Measurements from ENCODE around the gene CLEC4M.
"Not testable (repeated sequence)": the region's sequence is repeated elsewhere in the genome, so short reads cannot be mapped to it uniquely, and the experiment has no call there.

Gene CLEC4M

DNA sequence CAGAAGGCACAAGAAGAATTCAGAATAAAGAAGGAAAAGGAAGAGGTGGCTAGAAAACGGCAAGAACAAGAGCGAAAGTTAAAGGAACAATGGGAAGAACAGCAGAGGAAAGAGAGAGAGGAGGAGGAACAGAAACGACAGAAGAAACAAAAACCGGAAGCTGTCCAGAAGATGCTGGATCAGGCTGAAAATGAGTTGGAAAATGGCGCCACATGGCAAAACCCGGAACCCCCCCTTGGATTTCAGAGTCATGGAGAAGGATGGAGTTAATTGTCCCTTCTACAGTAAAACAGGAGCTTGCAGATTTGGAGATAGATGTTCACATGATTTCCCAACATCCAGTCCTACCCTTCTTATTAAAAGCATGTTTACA is 22.4 kb upstream of the CLEC4M start:
- no peak for DNase-seq (ENCODE audit: low read depth)

DNA sequence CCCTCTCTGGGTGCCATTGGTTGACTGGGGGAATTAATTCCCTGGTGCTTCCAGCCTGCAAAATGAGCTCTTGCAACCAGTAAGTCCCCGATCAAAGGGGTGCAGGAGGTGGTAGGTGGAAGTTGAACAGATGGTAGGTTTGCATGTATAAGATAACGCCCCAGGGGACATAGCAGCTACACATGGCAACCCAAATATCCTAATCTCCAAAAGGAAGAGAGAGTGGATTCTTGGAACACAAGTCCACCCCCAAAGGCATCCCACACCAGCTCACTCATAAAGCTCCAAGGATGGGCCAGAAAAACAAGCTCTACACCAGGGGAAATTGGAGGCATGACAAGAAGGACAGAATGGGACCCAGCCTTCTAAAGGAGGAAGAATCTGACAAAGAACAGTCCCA is 20.5 kb upstream of the CLEC4M start:
- no peak for DNase-seq (ENCODE audit: low read depth)

DNA sequence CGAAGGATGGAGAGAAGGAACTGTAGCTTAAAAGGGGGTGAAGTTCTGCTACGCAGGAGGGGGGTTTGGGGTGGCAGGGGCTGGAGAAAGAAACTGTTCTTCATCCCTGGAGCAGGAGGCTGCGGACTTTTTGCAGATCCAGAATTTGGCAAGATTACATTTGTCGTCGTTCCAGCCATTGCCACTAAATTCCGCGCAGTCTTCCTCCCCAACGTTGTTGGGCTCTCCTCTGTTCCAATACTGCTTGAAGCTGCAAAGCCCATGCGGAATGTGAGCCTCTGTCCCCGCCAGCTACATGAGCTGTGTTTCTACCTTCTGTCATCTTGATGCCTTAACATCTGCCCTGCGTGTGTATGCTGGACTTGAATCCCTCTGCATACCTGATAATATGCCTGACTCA is 20.1 kb upstream of the CLEC4M start:
- no peak for DNase-seq (ENCODE audit: low read depth)

DNA sequence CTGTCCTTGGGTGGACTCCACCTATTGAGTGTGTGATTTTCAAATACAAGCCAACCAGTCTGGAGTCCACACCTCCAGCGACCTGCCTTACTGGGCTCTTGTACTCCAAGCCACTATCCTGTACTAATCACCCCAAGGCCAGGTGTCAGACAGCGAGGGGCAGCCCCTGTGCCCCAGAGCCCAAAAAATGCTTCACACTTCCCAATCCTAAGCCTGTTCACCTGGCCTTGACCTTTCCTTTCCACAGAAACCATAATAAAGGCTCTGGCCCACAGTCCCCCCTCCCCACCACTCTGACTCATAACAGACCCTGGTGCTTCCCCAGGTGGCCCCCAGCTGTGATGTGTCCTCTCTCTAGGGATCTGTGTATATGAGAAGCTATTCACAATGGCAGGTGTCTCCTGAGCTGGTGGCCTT is 19.6 kb upstream of the CLEC4M start:
- no peak for DNase-seq (ENCODE audit: low read depth)

DNA sequence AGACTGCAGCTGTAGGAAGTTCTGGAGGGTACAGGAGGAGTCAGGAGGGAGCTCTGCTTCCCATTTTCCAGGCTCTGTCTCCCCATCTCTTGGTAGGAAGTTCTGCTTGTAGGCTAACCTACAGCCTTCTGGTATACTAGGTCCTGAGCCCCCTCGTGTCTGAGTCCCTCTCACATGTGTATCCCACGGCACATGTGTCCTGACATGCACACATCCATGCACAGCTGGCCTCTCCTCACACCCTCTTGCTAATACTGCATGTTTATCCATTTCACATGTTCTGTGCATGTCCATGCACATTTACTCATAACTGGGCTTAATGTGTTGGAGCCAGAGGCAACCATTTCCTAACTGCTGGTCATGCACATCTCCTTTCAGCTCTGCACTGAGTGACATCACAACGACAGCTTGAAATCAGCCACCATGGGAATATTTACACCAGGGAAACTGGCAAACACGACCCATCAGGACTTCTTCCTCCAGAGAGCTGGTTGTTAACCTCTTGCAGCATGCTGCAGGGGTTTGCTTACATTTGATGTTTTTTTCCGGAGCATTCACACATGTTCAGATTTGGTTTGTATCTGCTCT is 18.8 kb upstream of the CLEC4M start:
- no peak for DNase-seq (ENCODE audit: low read depth)

DNA sequence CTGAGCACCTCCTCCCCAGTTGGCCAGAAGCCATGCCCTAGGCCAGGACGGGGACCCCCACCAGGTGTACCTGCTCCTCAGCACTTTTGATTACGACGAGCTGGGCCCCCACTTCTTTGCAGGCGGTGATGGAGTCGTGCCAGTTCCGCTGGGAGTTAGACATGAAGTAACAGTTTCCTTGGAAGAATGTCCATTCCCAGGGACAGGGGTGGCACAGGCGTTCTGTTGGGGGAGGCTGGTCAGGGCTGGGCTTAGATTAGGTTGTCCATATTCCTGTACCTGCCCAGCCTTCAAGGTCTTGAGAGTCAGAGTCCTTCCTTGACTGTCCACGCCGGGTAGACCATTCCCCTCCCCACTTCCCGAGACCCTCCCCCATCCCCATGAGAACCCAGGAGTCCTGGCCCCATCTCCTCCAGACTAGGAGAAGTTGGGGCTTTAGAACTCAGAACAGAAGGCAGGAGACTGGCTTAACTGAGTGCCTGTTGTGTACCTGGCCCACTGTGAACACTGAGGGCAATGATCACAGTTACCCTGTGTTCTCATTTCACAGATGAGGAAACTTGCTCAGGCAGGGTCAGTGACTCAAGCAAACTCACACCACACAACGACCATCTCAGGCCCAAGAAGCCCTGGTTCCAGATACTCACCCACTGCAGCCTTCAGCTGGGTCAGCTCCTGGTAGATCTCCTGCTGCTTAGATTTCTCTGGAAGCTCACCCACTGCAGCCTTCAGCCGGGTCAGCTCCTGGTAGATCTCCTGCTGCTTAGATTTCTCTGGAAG is 18.0 kb upstream of the CLEC4M start:
- no peak for DNase-seq (ENCODE audit: low read depth)

DNA sequence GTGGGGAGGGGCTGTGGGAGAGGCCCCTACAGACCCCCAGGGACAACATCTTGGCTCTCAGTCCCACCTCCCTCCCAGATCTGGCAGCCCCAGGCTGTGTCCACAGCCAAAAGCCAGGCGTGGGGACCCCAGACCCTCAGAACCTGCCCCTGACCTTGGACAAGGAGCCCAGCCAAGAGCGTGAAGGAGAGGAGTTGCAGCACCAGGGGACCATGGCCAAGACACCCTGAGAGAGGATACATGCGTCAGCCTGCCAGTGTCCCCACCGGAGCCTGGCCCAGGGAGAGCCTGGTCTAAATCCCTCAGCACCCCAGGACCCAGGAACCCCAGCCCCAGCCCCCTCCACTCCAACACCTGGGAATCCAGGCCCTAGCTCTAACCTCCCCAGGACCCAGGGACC is 16.7 kb upstream of the CLEC4M start:
- DNase-seq (ENCODE audit: low read depth) = not testable (repeated sequence)

DNA sequence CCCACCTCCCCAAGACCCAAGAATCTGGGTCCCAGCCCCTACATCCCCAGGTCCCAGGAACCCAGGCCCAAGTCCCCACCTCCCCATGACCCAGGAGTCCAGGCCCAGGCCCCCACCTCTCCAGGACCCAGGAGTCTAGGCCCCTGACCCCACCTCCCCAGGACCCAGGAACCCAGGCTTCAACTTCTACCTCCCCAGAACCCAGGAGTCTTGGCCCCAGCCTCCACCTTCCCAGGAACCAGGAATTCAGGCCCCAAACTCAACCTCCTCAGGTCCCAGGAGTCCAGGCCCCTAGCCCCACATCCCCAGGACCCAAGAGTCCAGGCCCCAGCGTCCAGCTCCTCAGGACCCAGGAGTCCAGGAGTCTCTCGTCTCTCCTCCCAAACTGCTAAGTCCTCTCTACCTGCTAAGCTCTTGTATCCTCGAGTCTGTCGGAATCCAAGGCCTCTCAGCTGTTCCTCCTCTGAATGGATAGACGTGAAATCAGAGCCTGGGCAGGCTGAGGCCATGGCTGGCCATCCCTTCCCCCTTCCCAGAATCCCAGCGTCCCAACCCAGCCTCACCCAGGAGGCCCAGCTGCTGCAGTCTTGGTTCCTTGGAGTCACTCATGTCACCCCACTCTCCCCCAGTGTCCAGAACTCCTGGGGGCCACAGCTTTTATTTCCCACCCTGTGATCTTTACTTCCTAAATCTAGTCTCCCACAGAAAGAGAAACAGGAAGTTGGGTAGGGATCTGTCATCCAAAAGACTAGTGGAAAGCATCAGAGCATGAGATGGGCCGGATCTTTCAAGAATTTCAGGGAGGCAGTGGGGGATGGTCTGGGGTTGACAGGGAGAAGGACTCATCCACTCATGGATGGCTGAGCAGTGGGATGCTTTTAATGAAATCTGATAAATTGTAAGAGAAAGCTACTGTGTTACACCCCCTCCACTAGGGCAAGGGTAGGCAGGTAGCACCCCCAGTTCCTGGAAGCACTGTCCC is 15.8 kb upstream of the CLEC4M start, which contains the start of gene CD209:
Gene CD209, minus strand, starts transcription at position 632 of the 982 bp plus-strand sequence. Its CDS starts 23 bp downstream, at position 609.
- no peak for DNase-seq (ENCODE audit: low read depth)

DNA sequence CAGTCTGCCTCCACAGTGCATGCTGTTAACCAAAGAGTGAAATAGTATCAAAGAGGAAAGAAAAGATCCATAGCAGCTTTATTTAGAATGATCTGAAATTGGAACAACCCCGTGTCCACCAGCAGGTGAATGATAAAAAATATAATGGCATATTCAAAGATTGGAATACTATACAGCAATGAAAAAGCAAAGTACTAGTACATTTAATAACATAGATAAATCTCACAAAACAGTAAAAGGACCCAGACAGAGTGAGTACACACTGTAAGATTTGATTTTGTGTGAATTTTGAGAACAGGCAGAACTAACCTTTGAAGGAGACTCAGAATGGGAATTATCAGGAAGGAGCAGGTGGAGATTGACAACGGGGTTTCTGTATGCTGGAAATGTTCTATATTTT is 14.9 kb upstream of the CLEC4M start:
- DNase-seq (ENCODE audit: low read depth) = no peak

DNA sequence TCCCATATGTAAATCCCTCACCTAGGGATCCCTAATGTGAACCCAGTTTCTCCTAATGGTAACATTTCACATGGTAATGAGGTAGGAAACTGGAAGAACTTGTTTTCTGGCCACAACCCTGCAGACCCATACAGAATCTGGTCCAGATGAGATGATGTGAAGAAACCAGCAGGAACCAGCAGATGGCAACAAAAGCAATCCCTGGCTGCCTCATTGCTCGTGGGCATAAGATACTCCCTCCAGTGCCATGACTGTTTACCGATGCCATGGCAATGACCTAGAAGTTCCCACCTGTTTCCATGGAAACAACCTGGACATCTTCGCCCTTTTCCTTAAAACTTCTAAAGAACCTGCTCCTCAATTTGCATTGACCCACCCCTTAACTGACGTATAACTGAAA is 14.3 kb upstream of the CLEC4M start:
- DNase-seq (ENCODE audit: low read depth) = no peak

DNA sequence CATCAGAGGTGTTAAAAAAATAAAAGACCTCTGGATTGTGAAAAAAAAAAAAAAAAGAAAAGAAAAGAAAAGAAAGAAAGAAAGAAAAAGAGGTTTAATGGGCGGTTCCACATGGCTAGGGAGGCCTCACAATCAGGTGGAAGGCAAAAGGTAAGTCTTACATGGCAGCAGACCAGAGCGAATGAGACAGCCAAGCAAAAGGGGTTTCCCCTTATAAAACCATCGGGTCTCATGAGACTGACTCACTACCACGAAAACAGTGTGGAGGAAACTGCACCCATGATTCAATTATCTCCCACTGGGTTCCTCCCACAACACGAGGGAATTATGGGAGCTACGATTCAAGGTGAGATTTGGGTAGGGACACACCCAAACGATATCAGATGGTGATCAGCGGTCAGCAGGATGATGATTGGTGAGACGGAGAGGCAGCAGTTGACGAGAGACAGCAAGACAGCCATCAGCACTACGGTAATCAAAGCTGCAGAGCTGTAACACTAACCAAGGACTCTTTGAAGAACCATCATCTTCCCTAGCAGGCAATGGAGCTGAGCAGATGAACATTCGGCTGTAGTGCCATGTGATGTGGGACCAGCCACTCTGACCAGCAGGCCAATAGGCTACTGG is 11.8 kb upstream of the CLEC4M start:
- peak; percentile 44 for DNase-seq (ENCODE audit: low read depth)

DNA sequence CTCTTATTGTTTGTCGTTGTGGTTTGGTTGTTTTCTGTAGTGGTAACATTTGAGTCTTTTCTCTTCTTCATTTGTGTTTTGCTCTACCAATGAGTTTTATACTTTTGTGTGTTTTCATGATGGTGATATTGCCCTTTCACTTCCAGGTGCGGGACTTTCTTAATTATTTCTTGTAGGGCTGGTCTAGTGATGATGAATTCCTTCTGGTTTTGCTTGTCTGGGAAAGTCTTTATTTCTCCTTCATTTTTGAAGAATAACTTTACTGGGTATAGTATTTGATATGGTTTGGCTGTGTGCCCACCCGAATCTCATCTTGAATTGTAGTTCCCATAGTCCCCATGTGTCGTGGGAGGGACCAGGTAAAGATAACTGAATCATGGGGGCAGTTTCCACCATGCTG is 6.8 kb upstream of the CLEC4M start:
- DNase-seq (ENCODE audit: low read depth) = no peak

DNA sequence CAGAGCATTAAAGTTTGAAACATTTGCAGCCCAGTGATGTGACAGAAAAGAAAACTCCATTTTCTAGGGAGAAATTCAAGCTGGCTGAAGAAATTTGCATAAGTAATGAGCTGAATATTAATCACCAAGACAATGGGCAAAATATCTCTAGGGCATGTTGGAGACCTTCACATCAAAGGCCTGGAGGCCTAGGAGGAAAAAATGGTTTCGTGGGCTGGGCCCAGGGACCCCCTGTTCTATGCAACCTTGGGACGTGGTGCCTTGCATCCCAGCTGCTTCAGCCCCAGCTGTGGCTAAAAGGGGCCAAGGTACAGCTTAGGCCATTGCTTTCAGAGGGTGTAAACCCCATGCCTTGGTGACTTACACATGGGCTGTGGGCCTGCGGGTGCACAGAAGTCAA is 5.7 kb upstream of the CLEC4M start:
- DNase-seq (ENCODE audit: low read depth) = no peak

DNA sequence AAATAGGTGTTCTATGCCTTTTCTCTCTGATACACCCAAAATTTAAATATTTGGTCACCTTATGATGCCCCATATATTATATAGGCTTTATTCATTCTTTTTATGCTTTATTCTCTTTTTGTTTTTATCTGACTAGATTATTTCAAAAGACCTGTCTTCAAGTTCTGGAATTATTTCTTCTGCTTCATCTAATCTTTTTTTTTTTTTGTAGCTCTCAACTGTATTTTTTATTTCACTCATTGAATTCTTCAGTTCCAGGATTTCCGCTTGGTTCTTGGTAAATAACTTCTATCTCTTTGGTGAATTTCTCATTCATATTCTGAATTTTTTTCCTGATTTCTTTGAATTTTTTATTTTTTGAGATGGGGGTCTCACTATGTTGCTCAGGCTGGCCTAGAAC is 3.9 kb upstream of the CLEC4M start:
- DNase-seq (ENCODE audit: low read depth) = no peak

DNA sequence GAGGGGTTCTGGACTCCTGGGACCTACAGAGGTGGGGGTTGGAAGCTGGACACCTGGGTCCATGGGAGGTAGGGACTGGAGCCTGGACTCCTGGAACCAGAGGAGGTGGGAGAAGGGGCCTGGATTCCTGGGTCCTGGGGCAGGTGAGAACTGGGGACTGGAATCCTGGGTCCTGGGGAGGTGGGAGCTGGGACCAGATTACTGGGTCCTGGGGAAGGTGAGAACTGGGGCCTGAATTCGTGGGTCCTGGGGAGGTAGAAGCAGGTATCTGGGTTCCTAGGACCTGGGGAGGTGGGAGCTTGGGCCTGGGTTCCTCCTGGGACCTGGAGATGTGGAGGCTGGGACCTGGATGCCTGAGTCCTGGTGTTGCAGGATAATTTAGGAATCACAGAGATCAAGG is 653 bp downstream of the CLEC4M start:
- no peak for DNase-seq (ENCODE audit: low read depth)

DNA sequence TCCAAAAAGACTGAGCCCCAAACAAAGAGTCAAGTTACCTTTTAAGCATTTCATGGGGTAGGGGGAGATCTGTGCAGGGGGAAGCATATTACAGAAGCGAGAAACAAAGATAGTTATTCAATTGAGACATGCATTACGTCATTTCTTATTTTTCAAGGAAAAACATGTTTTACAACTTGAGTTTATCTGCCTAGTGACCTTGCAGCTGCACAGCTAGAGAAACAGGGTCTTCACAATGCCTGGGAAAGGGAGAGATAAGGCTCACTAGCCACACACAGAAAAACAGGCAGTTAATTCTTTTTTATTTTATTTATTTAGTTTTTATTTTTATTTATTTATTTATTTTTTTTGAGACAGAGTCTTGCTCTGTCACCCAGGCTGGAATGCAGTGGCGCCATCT is 1.1 kb downstream of the CLEC4M start:
- not testable (repeated sequence) for DNase-seq (ENCODE audit: low read depth)

DNA sequence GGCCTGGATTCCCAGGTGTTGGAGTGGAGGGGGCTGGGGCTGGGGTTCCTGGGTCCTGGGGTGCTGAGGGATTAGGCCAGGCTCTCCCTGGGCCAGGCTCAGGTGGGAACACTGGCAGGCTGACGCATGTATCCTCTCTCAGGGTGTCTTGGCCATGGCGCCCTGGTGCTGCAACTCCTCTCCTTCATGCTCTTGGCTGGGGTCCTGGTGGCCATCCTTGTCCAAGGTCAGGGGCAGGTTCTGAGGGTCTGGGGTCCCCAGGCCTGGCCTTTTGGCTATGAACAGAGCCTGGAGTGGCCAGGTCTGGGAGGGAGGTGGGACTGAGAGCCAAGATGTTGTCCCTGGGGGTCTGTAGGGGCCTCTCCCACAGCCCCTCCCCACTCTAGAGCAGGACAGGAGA is 2.0 kb downstream of the CLEC4M start:
- DNase-seq (ENCODE audit: low read depth) = not testable (repeated sequence)

DNA sequence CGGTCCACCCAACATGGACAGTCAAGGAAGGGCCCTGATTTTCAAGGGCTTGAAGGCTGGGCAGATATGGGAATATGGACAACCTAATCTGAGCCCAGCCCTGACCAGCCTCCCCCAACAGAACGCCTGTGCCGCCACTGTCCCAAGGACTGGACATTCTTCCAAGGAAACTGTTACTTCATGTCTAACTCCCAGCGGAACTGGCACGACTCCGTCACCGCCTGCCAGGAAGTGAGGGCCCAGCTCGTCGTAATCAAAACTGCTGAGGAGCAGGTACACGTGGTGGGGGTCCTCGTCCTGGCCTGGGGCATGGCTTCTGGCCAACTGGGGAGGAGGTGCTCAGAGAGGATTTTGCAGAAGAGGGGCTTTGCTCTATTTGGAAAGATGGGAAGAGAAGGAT is 3.5 kb downstream of the CLEC4M start:
- no peak for DNase-seq (ENCODE audit: low read depth)

DNA sequence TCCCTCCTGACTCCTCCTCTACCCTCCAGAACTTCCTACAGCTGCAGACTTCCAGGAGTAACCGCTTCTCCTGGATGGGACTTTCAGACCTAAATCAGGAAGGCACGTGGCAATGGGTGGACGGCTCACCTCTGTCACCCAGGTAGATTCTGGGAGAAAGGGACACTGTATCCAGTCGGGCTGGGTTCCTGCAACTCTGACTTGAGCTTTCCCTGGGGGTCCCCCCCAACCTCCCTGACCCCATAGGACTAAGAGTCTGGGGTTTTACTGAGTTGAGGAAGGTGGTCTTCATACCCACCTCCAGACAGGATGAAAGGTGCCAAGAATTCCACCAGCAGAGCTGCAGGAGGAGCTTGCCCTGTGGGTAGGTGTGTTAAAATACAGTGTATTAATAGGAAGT is 4.4 kb downstream of the CLEC4M start:
- no peak for DNase-seq (ENCODE audit: low read depth)

DNA sequence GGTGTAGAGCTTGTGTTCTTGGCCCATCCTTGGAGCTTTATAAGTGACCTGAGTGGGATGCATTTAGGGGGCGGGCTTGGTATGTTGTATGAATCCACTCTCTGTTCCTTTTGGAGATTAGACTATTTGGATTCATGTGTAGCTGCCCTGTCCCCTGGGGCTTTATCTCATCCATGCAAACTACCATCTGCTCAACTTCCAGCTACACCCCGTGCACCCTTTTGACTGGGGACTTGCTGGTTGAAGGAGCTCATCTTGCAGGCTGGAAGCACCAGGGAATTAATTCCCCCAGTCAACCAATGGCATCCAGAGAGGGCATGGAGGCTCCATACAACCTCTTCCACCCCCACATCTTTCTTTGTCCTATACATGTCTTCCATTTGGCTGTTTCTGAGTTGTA is 6.1 kb downstream of the CLEC4M start:
- DNase-seq (ENCODE audit: low read depth) = no peak

DNA sequence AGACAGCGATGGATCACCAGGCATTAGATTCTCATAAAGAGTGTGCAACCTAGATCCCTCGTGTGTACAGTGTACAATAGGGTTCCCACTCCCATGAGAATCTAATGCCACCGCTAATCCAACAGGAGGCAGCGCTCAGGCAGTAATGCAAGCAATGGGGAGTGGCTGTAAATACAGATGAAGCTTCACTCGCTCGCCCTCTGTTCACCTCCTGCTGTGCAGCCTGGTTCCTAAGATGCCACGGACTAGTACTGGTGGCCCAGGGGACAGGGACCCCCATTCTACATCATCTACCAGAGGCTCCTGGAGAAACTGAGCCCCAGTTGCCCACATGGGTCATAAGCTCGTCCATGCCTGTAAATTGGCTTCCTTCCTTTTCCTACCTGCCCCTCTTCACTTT is 8.0 kb downstream of the CLEC4M start:
- no peak for DNase-seq (ENCODE audit: low read depth)

DNA sequence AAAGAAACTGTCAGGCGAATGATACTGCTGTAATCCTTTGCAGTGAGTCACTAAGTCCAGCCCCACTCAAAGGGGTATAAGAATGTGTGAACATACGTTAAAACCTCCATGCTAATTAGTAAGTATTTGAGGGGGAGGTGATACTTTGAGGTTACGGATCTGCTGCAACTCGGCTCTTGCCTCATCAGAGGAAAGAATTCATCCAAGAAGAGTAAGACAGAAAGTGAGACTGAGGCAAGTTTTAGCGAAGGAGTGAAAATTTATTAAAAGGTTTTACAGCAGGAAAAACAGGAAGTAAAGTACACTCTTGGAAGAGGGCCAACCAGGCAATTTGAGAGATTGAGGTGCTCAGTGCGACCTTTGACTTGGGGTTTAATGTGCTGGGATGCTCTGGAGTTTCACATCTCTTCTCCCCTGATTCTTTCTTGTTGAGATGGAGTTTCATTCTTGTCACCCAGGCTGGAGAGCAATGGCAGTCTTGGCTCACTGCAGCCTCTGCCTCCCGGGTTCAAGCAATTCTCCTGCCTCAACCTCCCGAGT is 9.8 kb downstream of the CLEC4M start:
- DNase-seq (ENCODE audit: low read depth) = peak; percentile 27

All from stimulated activated CD4-positive, alpha-beta T cell treated with anti-CD3 and anti-CD28 coated beads, Interleukin-2, amount 100 ng/mL, for 4 hours (primary cell).